ENCODE data around the gene ARID1B. TPM values are rescaled to one million over a fixed set of nuclear protein-coding genes. Genes with fewer than 3 reads are reported as not detected.

ARID1B gene
- total and polyA plus RNA-seq, 2 experiments from 2014 or later = 32.9 to 67.0 TPM

DNA sequence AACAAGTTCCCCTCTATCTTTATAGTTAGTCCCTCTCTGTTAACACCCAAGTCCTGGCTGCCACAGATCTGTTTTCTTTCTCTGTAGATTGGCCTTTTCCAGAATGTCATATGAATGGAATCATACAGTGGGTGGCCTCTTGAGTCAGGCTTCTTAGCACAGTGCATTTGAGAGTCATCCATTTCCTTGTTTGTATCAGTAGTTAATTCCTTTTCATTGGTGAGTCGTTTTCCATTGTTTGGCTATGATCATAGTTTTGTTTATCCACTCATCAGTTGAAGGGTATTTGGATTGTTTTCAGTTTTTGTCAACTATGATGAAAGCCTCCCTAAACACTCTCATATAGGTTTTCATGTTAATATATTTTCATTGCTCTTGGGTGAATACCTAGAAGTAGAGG, 248.3 kb downstream of the ARID1B start:
- H3K4me1 ChIP-seq (ENCODE audit: insufficient read depth) = peaks cover 12% of the 10 kb centered on the region
- H3K4me3 ChIP-seq = no peak overlapping the region
- no peak overlapping the region for H3K4me2 ChIP-seq
- TF ChIP-seq EZH2 (IDR thresholded peaks at IDR 0.05; ENCODE audit: borderline replicate concordance) (no peak), EZH2phosphoT487 (IDR thresholded peaks at IDR 0.05; ENCODE audit: low read depth, severe bottlenecking, unreplicated experiment) (no peak)
- TF ChIP-seq, protein P1, sequence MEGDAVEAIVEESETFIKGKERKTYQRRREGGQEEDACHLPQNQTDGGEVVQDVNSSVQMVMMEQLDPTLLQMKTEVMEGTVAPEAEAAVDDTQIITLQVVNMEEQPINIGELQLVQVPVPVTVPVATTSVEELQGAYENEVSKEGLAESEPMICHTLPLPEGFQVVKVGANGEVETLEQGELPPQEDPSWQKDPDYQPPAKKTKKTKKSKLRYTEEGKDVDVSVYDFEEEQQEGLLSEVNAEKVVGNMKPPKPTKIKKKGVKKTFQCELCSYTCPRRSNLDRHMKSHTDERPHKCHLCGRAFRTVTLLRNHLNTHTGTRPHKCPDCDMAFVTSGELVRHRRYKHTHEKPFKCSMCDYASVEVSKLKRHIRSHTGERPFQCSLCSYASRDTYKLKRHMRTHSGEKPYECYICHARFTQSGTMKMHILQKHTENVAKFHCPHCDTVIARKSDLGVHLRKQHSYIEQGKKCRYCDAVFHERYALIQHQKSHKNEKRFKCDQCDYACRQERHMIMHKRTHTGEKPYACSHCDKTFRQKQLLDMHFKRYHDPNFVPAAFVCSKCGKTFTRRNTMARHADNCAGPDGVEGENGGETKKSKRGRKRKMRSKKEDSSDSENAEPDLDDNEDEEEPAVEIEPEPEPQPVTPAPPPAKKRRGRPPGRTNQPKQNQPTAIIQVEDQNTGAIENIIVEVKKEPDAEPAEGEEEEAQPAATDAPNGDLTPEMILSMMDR (IDR thresholded peaks at IDR 0.05; ENCODE audit: poor library complexity) = no peak
- no peaks in the 10 kb centered on the region for H3K9me2 ChIP-seq (replicated peaks; ENCODE audit: insufficient read depth)
- no peak overlapping the region for H3K27ac ChIP-seq
- 64% methylated on average over 1 of the region's 1 CpG for WGBS (ENCODE audit: low lambda C conversion rate, missing lambda C conversion rate)
- no peak overlapping the region for H2AFZ ChIP-seq
- H3K27me3 ChIP-seq = no peaks in the 10 kb centered on the region
- H3K9me3 ChIP-seq (ENCODE audit: low read depth) = no peaks in the 10 kb centered on the region
- no peaks in the 10 kb centered on the region for H3K36me3 ChIP-seq (replicated peaks; ENCODE audit: insufficient read depth, low read depth)
- no peak for DNase-seq (ENCODE audit: low spot score)
- peaks cover 19% of the 10 kb centered on the region for H4K20me1 ChIP-seq (ENCODE audit: insufficient read depth, poor library complexity, severe bottlenecking)
- H3K79me2 ChIP-seq = peaks cover 78% of the 10 kb centered on the region

DNA sequence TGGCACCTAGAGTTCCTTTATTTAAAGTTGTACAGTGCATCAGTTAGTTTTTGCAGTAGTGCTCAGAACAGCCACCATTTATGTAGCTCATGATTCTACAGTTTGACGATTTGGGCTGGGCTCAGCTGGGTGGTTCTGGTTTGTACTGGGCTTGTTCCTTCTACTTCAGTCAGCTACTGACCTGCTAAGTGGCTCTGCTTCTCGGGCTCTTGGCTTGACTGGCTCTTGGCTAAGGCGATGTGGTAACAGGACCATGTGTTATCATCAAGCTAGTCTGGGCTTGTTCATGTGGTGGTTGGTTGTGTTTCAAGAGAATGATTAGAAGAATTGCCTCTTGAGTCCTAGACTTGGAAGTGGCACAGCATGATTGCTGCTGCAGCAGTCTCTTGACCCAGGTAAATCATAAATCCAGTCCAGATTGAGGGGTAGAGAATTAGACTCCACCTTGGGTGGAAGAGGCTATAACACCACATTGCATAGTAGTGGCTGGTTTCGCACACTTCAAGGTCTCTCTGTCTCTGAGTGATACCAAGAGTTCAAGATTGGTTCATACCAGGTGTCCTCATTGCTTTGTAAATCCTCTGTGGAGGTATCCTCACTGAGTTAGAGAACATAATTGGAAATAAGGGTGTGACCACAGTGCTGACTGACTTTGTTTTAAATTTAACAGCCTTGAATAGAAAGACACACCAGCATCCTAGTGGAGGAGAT, 253.0 kb downstream of the ARID1B start:
- TF ChIP-seq EZH2phosphoT487 (IDR thresholded peaks at IDR 0.05; ENCODE audit: low read depth, severe bottlenecking, unreplicated experiment) = no peak
- TF ChIP-seq, protein P1 (IDR thresholded peaks at IDR 0.05; ENCODE audit: poor library complexity) = no peak
- TF ChIP-seq EZH2 (IDR thresholded peaks at IDR 0.05; ENCODE audit: borderline replicate concordance) = no peak
- DNase-seq (ENCODE audit: low spot score) = no peak
- H3K27ac ChIP-seq = no peak overlapping the region
- H3K27me3 ChIP-seq = no peaks in the 10 kb centered on the region
- no peaks in the 10 kb centered on the region for H3K4me1 ChIP-seq (ENCODE audit: insufficient read depth)
- no peak overlapping the region for H3K4me2 ChIP-seq
- no peaks in the 10 kb centered on the region for H3K36me3 ChIP-seq (replicated peaks; ENCODE audit: insufficient read depth, low read depth)
- 95% methylated on average over 4 of the region's 4 CpGs for WGBS (ENCODE audit: low lambda C conversion rate, missing lambda C conversion rate)
- no peak overlapping the region for H3K4me3 ChIP-seq
- H3K9me2 ChIP-seq (replicated peaks; ENCODE audit: insufficient read depth) = no peaks in the 10 kb centered on the region
- H3K9me3 ChIP-seq (ENCODE audit: low read depth) = no peaks in the 10 kb centered on the region
- H2AFZ ChIP-seq = no peak overlapping the region
- H3K79me2 ChIP-seq = peaks cover 96% of the 10 kb centered on the region
- H4K20me1 ChIP-seq (ENCODE audit: insufficient read depth, poor library complexity, severe bottlenecking) = peaks cover 17% of the 10 kb centered on the region

DNA sequence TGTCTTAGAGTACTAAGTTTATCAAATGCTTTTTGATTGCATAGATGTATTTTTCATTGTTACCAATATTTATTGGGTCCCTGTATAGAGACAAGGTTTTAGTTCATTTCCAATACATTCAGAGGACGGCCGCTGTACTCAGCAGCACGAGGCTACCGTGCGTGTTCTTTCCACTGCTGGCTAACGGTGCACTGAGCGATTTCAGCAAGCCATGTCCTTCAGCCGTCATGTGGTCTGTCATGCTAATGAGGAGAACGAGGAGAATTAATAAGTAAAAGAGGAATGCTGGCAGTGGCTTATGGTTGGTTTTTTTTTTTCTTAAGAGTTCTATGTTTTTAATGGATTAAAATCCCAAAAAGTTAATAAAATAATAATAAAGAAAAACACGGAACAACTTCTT, 253.6 kb downstream of the ARID1B start:
- TF ChIP-seq, protein P1 (IDR thresholded peaks at IDR 0.05; ENCODE audit: poor library complexity) = no peak
- TF ChIP-seq EZH2phosphoT487 (IDR thresholded peaks at IDR 0.05; ENCODE audit: low read depth, severe bottlenecking, unreplicated experiment) = no peak
- no peak for TF ChIP-seq EZH2 (IDR thresholded peaks at IDR 0.05; ENCODE audit: borderline replicate concordance)
- Histone ChIP-seq H3K27ac (no peak overlapping the region), H2AFZ (no peak overlapping the region), H3K4me1 (ENCODE audit: insufficient read depth) (peaks cover 3% of the 10 kb centered on the region), H3K4me2 (no peak overlapping the region), H3K79me2 (peaks cover 96% of the 10 kb centered on the region), H3K9me3 (ENCODE audit: low read depth) (no peaks in the 10 kb centered on the region), H4K20me1 (ENCODE audit: insufficient read depth, poor library complexity, severe bottlenecking) (peaks cover 18% of the 10 kb centered on the region), H3K9me2 (replicated peaks; ENCODE audit: insufficient read depth) (no peaks in the 10 kb centered on the region), H3K4me3 (no peak overlapping the region), H3K27me3 (no peaks in the 10 kb centered on the region), H3K36me3 (replicated peaks; ENCODE audit: insufficient read depth, low read depth) (no peaks in the 10 kb centered on the region)
- DNase-seq (ENCODE audit: low spot score) = no peak
- 87% methylated on average over 10 of the region's 10 CpGs for WGBS (ENCODE audit: low lambda C conversion rate, missing lambda C conversion rate)
